T-cell (primary cell): Measurements from ENCODE around the gene FAM180A. TPM values are rescaled to one million over a fixed set of nuclear protein-coding genes. Genes with fewer than 3 reads are reported as not detected.

Experiments used
- ATAC-seq, 4 experiments: fragments of 200-7000 bp in 3 of 4; fragments of 150-1000 bp in 1 of 4; cut with Tn5 transposase; replicated peaks in 1 of 4; 1 replicate in 3 of 4; 2 replicates in 1 of 4; pipeline ENCODE4 v1.10.0; 2021; ENCODE audit warnings: moderate library complexity in 3 of 4, mild to moderate bottlenecking in 2 of 4, moderate number of reproducible peaks in 1 of 4
- CTCF ChIA-PET, 2 donors: fragments of 300-600 bp; sonication (Branson Sonifier 250); formaldehyde crosslinking; loops; one replicate each; lab custom pipeline; 2022; ENCODE audit warnings: antibody characterized with exemption in 2 of 2; lab: Charles Lee
- POLR2A ChIA-PET, 2 donors: fragments of 300-600 bp; sonication (Branson Sonifier 250); formaldehyde crosslinking; loops; one replicate each; lab custom pipeline; 2022; ENCODE audit warnings: antibody characterized with exemption in 2 of 2; lab: Charles Lee
- DNase-seq, 35 experiments: peaks; one replicate each; pipeline versions ENCODE4 v3.0.0 to v3.0.0-alpha.2; 2013 to 2023
- H3K27ac ChIP-seq: one replicate; pipeline ENCODE4 v1.5.1; 2013; ENCODE audit warnings: low read length
- H3K27me3 ChIP-seq, 2 experiments: replicated peaks in 1 of 2; 1 replicate in 1 of 2; 2 replicates in 1 of 2; pipeline versions ENCODE4 v1.6.1 to v1.7.0; 2013; ENCODE audit warnings: low read length in 1 of 2, mixed read lengths in 1 of 2; ENCODE audit not compliant: control insufficient read depth in 2 of 2, insufficient read depth in 2 of 2; ENCODE audit errors: extremely low read depth in 1 of 2
- H3K36me3 ChIP-seq, 2 donors: 1 replicate in 1 of 2; 2 replicates in 1 of 2; pipeline versions ENCODE4 v1.6.1 to v1.7.0; 2013; ENCODE audit warnings: low read length in 1 of 2; ENCODE audit not compliant: control insufficient read depth in 2 of 2, insufficient read depth in 1 of 2; ENCODE audit errors: extremely low read depth in 1 of 2
- H3K4me1 ChIP-seq, 2 experiments: 1 replicate in 1 of 2; 2 replicates in 1 of 2; pipeline versions ENCODE4 v1.6.1 to v1.7.0; 2013; ENCODE audit warnings: low read length in 2 of 2, mixed read lengths in 1 of 2; ENCODE audit not compliant: insufficient read depth in 2 of 2, control insufficient read depth in 1 of 2; ENCODE audit errors: extremely low read depth in 1 of 2
- H3K4me3 ChIP-seq, 2 donors: 1 replicate in 1 of 2; 2 replicates in 1 of 2; pipeline versions ENCODE4 v1.5.1 to v1.7.0; 2013; ENCODE audit warnings: mild to moderate bottlenecking in 2 of 2, low read length in 1 of 2, moderate library complexity in 1 of 2; ENCODE audit not compliant: control insufficient read depth in 1 of 2; ENCODE audit errors: extremely low read depth in 1 of 2
- H3K9me3 ChIP-seq: 2 replicates; pipeline ENCODE4 v1.7.0; 2013
- H3K27ac Mint-ChIP-seq, 2 donors: one replicate each; pipeline ENCODE4 v1.8.0; 2020 to 2021; ENCODE audit warnings: mild to moderate bottlenecking in 2 of 2, mixed read lengths in 2 of 2
- H3K27me3 Mint-ChIP-seq, 2 donors: one replicate each; pipeline ENCODE4 v1.8.0; 2021 to 2022; ENCODE audit warnings: mixed read lengths in 2 of 2
- H3K36me3 Mint-ChIP-seq: one replicate; pipeline ENCODE4 v1.8.0; 2021; ENCODE audit warnings: mixed read lengths
- H3K4me1 Mint-ChIP-seq, 3 donors: one replicate each; pipeline ENCODE4 v1.8.0; 2020 to 2022; ENCODE audit warnings: mixed read lengths in 3 of 3, mild to moderate bottlenecking in 1 of 3
- H3K4me3 Mint-ChIP-seq, 3 donors: one replicate each; pipeline ENCODE4 v1.8.0; 2020 to 2022; ENCODE audit warnings: mild to moderate bottlenecking in 3 of 3, mixed read lengths in 3 of 3, moderate library complexity in 3 of 3
- H3K9me3 Mint-ChIP-seq, 3 donors: one replicate each; pipeline ENCODE4 v1.8.0; 2020 to 2022; ENCODE audit warnings: mixed read lengths in 3 of 3
- WGBS: methylation state at CpG from one replicate; pipeline ENCODE4 v1.1.5; 2013; ENCODE audit warnings: missing lambda C conversion rate; ENCODE audit not compliant: insufficient coverage; 5-methylcytosine and 5-hydroxymethylcytosine counted together
- total RNA-seq, 35 experiments: library from RNA in 6 of 35; stranded (reverse) in 6 of 35; fragments of 120-200 nt in 1 of 35; gene quantifications; one replicate each; pipeline versions ENCODE4 v1.2.1 to v1.2.4 and lab custom pipeline; 2013 to 2026

The FAM180A gene
- total RNA-seq, 5 donors from 2014 or later (not counting 1 experiment from before 2014, with no cell fraction given), result not detected

DNA sequence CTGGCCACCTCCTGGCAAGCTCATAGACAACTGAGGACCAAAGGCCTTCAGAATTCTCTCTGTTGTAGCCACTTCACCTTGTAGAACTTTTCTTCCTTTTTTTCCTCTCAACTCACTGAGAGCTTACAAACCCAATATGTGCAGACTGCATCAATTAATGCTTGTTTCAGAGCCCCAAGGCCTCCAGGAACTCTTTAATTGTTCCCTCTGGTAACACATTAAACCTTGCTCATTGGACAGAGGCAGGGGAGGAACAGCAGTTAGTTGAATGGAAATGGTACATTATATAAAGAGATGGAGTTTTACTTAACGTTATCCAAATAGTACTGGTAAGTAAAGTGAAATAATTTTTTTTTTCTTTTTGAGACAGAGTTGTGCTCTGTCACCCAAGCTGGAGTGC lies 61.1 kb downstream of the FAM180A start:
- Mint-ChIP-seq H3K27me3 (no peaks in the 10 kb centered on the region), H3K4me1 (no peaks in the 10 kb centered on the region), H3K4me3 (no peak overlapping the region), H3K36me3 (peaks cover 29% of the 10 kb centered on the region), H3K9me3 (no peaks in the 10 kb centered on the region), H3K27ac (no peak overlapping the region)
- POLR2A ChIA-PET, result no interaction called here
- no peak for DNase-seq
- ATAC-seq, result no peak
- no peak overlapping the region for H3K4me3 ChIP-seq
- no peak overlapping the region for H3K27ac ChIP-seq
- no peaks in the 10 kb centered on the region for H3K4me1 ChIP-seq
- peaks cover 2 to 7% of the 10 kb centered on the region in 2 donors for H3K36me3 ChIP-seq
- CTCF ChIA-PET, result interaction anchor here in 1 of 2 donors (0.9 kb wide), 1 partner anchor 66 kb away, joined by 4 read pairs; no protein-coding TSS in a partner anchor
- H3K27me3 ChIP-seq, result no peaks in the 10 kb centered on the region
- no peaks in the 10 kb centered on the region for H3K9me3 ChIP-seq
- WGBS, result no CpG with 5 or more reads among the region's 1 CpG

DNA sequence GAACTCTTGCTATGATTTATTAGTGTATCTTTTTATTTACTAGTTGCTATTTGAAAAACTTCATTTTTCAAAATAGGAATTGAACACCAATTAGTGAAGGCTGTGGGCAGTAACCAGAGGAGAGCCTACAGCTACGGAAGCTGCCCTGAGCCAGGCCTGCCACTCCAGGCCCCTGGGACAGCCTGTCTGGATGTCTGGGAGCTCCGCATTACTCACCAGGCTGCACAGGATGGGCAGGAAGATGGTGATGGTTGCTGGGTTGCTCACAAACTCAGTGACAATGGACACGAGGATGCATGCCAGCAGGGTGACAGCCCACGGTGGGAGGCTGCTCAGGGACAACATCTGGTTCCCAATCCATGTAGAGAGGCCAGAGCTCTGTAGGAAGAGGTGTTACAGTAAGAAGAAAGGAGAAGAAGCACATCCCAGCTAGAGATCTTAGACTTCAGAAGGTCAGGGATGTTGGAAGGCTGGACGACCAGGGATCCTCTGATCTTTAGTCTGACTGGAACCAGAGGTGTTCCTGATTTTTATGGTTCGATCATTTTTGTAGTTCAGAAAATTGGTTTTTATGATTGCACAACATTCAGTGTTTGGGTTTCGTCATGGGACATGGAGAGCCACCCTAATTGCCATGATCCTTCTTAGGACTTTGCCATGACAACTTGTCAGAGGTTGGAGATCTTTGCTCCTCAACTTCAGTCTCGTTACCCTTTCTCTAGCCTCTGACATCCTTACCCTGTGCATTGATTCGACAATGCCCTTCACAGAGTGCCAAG lies 63.1 kb downstream of the FAM180A start:
- no peak overlapping the region for H3K4me3 Mint-ChIP-seq
- no peaks in the 10 kb centered on the region for H3K9me3 ChIP-seq
- H3K4me1 Mint-ChIP-seq, result peaks cover 0 to 2% (median 0%) of the 10 kb centered on the region in 3 donors
- no peak overlapping the region for H3K4me3 ChIP-seq
- no peaks in the 10 kb centered on the region for H3K27me3 Mint-ChIP-seq
- no peak overlapping the region for H3K27ac ChIP-seq
- no peaks in the 10 kb centered on the region for H3K27me3 ChIP-seq
- CTCF ChIA-PET, result no interaction called here
- H3K4me1 ChIP-seq, result no peaks in the 10 kb centered on the region
- no peaks in the 10 kb centered on the region for H3K9me3 Mint-ChIP-seq
- POLR2A ChIA-PET, result no interaction called here
- no peak for ATAC-seq
- H3K36me3 Mint-ChIP-seq, result peaks cover 27% of the 10 kb centered on the region
- no peak overlapping the region for H3K27ac Mint-ChIP-seq
- WGBS, result 98% methylated on average over 8 of the region's 9 CpGs
- DNase-seq, result no peak
- H3K36me3 ChIP-seq, result peaks cover 0 to 4% of the 10 kb centered on the region in 2 donors

DNA sequence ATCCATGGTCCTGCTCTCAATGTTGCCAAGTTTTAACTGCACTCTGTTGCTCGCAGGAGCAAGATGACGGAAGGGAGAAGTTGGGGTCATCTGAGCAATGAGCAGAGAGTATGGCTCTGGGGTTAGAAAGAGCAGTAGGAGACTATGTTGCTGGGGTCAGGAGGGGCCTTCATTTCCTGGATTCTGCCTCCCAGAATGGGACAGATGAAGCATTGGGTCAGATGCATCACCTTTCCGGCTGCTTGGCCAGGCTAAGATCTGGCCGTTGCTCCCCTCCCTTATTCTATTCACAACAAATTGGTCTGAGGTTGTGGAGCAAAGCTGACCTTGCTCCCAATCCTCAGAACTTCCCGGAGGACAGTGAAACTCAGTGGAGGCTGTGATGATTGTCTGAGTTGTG lies 63.9 kb downstream of the FAM180A start:
- Mint-ChIP-seq H3K4me3 (no peak overlapping the region), H3K4me1 (peaks cover 2 to 7% (median 3%) of the 10 kb centered on the region in 3 donors), H3K27me3 (no peaks in the 10 kb centered on the region), H3K36me3 (peaks cover 26% of the 10 kb centered on the region), H3K9me3 (no peaks in the 10 kb centered on the region), H3K27ac (no peak overlapping the region)
- 100% methylated on average over 2 of the region's 5 CpGs for WGBS
- CTCF ChIA-PET, result no interaction called here
- POLR2A ChIA-PET, result no interaction called here
- Histone ChIP-seq H3K9me3 (no peaks in the 10 kb centered on the region), H3K36me3 (peaks cover 0 to 4% of the 10 kb centered on the region in 2 donors), H3K4me3 (no peak overlapping the region), H3K4me1 (no peaks in the 10 kb centered on the region), H3K27ac (no peak overlapping the region), H3K27me3 (no peaks in the 10 kb centered on the region)
- no peak for ATAC-seq
- DNase-seq, result no peak

DNA sequence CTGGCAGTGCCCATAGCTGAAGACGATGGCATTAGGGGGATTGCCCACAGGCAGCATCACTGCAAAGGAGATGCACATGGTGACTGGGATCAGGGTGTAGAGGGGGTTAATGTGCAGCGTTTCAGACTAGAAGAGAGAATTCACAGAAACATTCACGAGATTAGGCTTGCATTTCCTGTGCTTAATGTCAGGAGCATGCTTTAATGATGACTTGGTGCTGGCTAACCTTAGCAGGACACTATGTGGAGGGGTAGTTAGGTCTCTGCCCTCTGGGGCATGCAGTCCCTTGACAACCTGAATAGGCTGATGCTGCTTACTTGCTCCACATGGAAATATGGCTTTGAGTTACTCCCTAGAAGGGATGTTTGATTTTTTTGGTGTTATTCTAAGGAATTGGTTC lies 64.5 kb downstream of the FAM180A start:
- no peak for DNase-seq
- Mint-ChIP-seq H3K9me3 (no peaks in the 10 kb centered on the region), H3K36me3 (peaks cover 29% of the 10 kb centered on the region), H3K27ac (peak overlapping the region in 1 of 2 donors; percentile 28), H3K27me3 (no peaks in the 10 kb centered on the region), H3K4me1 (peaks cover 2 to 7% (median 3%) of the 10 kb centered on the region in 3 donors), H3K4me3 (no peak overlapping the region)
- H3K27me3 ChIP-seq, result no peaks in the 10 kb centered on the region
- ATAC-seq, result no peak
- CTCF ChIA-PET, result interaction anchor here in 1 of 2 donors (1.4 kb wide), 1 partner anchor 12 kb away, joined by 6 read pairs; no protein-coding TSS in a partner anchor
- H3K27ac ChIP-seq, result no peak overlapping the region
- whole genome bisulfite sequencing, result 71% methylated on average over 1 of the region's 3 CpGs
- POLR2A ChIA-PET, result no interaction called here
- H3K9me3 ChIP-seq, result no peaks in the 10 kb centered on the region
- H3K4me1 ChIP-seq, result no peaks in the 10 kb centered on the region
- H3K36me3 ChIP-seq, result peaks cover 0 to 4% of the 10 kb centered on the region in 2 donors
- H3K4me3 ChIP-seq, result no peak overlapping the region

DNA sequence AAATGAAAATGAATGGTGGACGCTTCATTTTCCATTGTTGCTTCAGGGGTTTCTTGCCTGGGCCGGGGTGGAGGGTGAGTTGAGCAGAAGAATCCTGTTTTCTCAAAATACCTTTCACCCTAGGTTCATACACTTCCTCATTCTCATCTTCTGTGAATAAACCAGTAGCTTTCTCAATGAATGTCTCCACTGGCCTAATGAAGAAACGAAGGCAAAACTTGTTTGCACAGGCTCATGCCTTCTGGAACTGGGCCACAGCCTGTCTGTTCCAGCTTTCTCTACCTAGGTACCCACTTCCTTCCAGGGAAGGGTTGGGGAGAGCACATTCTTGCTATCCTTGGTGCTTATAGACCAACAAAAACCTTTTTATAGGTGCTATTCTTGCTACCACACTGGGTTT lies 65.0 kb downstream of the FAM180A start:
- DNase-seq, result no peak
- Mint-ChIP-seq H3K4me1 (peaks cover 2 to 7% (median 3%) of the 10 kb centered on the region in 3 donors), H3K27ac (no peak overlapping the region), H3K4me3 (no peak overlapping the region), H3K27me3 (no peaks in the 10 kb centered on the region), H3K9me3 (no peaks in the 10 kb centered on the region), H3K36me3 (peaks cover 32% of the 10 kb centered on the region)
- WGBS, result no CpG with 5 or more reads among the region's 3 CpGs
- ChIA-PET POLR2A (no interaction called here), CTCF (interaction anchor here (0.6 to 1.4 kb wide), 2 partner anchors 11 to 1355 kb away, joined by 3 to 6 read pairs; no protein-coding TSS in a partner anchor)
- Histone ChIP-seq H3K27ac (no peak overlapping the region), H3K36me3 (peaks cover 0 to 8% of the 10 kb centered on the region in 2 donors), H3K4me1 (no peaks in the 10 kb centered on the region), H3K9me3 (no peaks in the 10 kb centered on the region), H3K27me3 (no peaks in the 10 kb centered on the region), H3K4me3 (no peak overlapping the region)
- no peak for ATAC-seq

DNA sequence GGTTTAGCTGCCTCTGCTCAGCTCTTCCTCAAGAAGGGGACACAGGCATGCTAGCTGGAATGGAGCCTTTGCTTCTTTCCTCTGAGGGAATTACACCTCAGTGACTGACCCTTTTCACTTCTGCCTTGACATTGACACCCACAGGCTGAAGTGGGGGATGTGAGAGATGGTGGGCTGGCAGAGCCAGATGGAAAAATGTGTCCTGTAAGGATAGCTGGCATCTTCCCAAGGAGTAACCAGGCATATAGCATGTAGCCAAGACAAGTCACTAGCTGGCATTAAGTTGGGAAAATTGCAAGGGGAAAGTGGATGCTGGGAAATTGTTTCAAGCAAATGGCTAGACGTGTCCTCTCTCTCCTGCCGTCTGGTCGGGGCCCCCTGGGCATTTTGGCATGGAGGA lies 66.4 kb downstream of the FAM180A start:
- no peak overlapping the region for H3K27ac Mint-ChIP-seq
- ChIA-PET CTCF (no interaction called here), POLR2A (no interaction called here)
- peaks cover 0 to 14% of the 10 kb centered on the region in 2 donors for H3K36me3 ChIP-seq
- no peaks in the 10 kb centered on the region for H3K27me3 Mint-ChIP-seq
- WGBS, result 100% methylated on average over 1 of the region's 3 CpGs
- H3K9me3 ChIP-seq, result no peaks in the 10 kb centered on the region
- no peak overlapping the region for H3K4me3 ChIP-seq
- no peaks in the 10 kb centered on the region for H3K9me3 Mint-ChIP-seq
- no peaks in the 10 kb centered on the region for H3K4me1 ChIP-seq
- H3K4me1 Mint-ChIP-seq, result peaks cover 2 to 7% (median 3%) of the 10 kb centered on the region in 3 donors
- no peak overlapping the region for H3K27ac ChIP-seq
- peaks cover 40% of the 10 kb centered on the region for H3K36me3 Mint-ChIP-seq
- DNase-seq (no peak), ATAC-seq (no peak)
- H3K27me3 ChIP-seq, result no peaks in the 10 kb centered on the region
- H3K4me3 Mint-ChIP-seq, result no peak overlapping the region
